ENCODE measurements around the gene RGL3. TPM values are rescaled to one million over a fixed set of nuclear protein-coding genes. Genes with fewer than 3 reads are reported as not detected.

The RGL3 gene
- total and polyA plus RNA-seq, 9 of the 15 experiments (the other 6 are each of a cell fraction or from before 2014, with no cell fraction given): 0.12 to 0.61 (median 0.32) TPM; not detected in 4

DNA sequence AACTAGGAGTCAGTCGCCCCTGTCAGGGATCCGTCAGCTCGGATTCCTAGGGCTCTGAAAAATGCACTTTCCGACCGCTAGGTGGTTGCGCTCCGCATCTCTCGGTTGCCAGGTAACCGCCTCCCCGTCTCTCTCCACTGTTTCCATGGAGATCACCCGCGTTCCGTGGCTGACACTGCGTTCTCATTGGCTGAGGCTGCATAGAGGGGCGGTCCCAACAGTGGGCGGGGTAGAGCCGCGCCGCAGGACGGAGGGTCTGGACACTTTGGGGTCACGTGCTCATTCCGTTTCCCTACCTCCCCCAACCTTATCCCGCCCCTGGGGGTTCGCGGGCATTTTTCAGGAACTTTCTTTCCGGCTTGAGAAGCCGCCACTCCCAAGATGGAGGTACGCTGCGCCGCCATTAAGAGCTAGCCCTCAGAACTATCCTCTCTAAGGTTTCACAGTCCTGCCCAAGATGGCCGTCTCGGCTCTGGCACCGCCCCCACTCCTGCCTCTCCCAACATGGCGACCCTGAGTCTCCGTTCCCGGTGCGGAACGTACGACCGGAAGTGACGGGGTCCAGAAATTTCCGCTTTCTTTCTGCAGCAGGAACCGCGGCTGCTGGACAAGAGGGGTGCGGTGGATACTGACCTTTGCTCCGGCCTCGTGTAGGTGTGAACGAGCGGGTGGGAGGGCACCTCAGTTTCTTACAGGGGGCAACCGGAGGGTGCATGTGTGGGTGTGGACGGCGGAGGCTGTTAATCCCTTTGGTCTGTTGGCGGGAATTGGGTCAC lies 16.1 kb upstream of the RGL3 start, which contains the start of the genes ODAD3 and PRKCSH (continued):
- TF ChIP-seq, protein P1, sequence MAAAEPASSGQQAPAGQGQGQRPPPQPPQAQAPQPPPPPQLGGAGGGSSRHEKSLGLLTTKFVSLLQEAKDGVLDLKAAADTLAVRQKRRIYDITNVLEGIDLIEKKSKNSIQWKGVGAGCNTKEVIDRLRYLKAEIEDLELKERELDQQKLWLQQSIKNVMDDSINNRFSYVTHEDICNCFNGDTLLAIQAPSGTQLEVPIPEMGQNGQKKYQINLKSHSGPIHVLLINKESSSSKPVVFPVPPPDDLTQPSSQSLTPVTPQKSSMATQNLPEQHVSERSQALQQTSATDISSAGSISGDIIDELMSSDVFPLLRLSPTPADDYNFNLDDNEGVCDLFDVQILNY (CRISPR knock-in tag; IDR thresholded peaks at IDR 0.05): no peak
- TF ChIP-seq FOXM1 (IDR thresholded peaks at IDR 0.05; ENCODE audit: low read depth) (no peak), FOXM1 (CRISPR knock-in tag; IDR thresholded peaks at IDR 0.05; ENCODE audit: low read depth) (no peak), ATF1 (CRISPR knock-in tag; IDR thresholded peaks at IDR 0.05) (no peak), ATF1 (tag; IDR thresholded peaks at IDR 0.05) (peak; percentile 96), THRAP3 (IDR thresholded peaks at IDR 0.05; ENCODE audit: borderline replicate concordance) (no peak), DMBX1 (CRISPR knock-in tag; IDR thresholded peaks at IDR 0.05; ENCODE audit: borderline replicate concordance) (peak; percentile 85; the same call in 1 of the 2 replicates), KAT8 (IDR thresholded peaks at IDR 0.05; ENCODE audit: low read depth) (peak; percentile 97), ELF1 (tag; IDR thresholded peaks at IDR 0.05) (peak; percentile 89), SNRNP70 (optimal IDR thresholded peaks at IDR 0.05; ENCODE audit: low read depth, low read length) (no peak), POLR3A (IDR thresholded peaks at IDR 0.05; ENCODE audit: borderline replicate concordance, extremely low read depth, insufficient read depth, insufficient read length) (no peak), ETV1 (tag; conservative IDR thresholded peaks at IDR 0.05; ENCODE audit: low read depth) (peak; percentile 90), SPI1 (IDR thresholded peaks at IDR 0.05; ENCODE audit: borderline replicate concordance, low read depth, low read length) (peak; percentile 14; the same call in 1 of the 2 replicates), ZNF444 (CRISPR knock-in tag; IDR thresholded peaks at IDR 0.05) (no peak), TSC22D4 (tag; IDR thresholded peaks at IDR 0.05) (no peak), TRIM24 (IDR thresholded peaks at IDR 0.05) (peak in 1 of 2 experiments; percentile 42; a peak in 1 of 4 replicates), ETV6 (IDR thresholded peaks at IDR 0.05; ENCODE audit: borderline replicate concordance in 1 of 2, low read depth in 2 of 2, low read length in 1 of 2) (no peak), ETV6 (CRISPR knock-in tag; IDR thresholded peaks at IDR 0.05; ENCODE audit: borderline replicate concordance) (no peak), NFRKB (IDR thresholded peaks at IDR 0.05; ENCODE audit: low read depth) (peak; percentile 55; the same call in 1 of the 2 replicates), ETS2 (tag; IDR thresholded peaks at IDR 0.05; ENCODE audit: borderline replicate concordance, poor library complexity, severe bottlenecking) (no peak), ZNF76 (CRISPR knock-in tag; IDR thresholded peaks at IDR 0.05; ENCODE audit: borderline replicate concordance) (no peak)
- TF ChIP-seq, protein P2, sequence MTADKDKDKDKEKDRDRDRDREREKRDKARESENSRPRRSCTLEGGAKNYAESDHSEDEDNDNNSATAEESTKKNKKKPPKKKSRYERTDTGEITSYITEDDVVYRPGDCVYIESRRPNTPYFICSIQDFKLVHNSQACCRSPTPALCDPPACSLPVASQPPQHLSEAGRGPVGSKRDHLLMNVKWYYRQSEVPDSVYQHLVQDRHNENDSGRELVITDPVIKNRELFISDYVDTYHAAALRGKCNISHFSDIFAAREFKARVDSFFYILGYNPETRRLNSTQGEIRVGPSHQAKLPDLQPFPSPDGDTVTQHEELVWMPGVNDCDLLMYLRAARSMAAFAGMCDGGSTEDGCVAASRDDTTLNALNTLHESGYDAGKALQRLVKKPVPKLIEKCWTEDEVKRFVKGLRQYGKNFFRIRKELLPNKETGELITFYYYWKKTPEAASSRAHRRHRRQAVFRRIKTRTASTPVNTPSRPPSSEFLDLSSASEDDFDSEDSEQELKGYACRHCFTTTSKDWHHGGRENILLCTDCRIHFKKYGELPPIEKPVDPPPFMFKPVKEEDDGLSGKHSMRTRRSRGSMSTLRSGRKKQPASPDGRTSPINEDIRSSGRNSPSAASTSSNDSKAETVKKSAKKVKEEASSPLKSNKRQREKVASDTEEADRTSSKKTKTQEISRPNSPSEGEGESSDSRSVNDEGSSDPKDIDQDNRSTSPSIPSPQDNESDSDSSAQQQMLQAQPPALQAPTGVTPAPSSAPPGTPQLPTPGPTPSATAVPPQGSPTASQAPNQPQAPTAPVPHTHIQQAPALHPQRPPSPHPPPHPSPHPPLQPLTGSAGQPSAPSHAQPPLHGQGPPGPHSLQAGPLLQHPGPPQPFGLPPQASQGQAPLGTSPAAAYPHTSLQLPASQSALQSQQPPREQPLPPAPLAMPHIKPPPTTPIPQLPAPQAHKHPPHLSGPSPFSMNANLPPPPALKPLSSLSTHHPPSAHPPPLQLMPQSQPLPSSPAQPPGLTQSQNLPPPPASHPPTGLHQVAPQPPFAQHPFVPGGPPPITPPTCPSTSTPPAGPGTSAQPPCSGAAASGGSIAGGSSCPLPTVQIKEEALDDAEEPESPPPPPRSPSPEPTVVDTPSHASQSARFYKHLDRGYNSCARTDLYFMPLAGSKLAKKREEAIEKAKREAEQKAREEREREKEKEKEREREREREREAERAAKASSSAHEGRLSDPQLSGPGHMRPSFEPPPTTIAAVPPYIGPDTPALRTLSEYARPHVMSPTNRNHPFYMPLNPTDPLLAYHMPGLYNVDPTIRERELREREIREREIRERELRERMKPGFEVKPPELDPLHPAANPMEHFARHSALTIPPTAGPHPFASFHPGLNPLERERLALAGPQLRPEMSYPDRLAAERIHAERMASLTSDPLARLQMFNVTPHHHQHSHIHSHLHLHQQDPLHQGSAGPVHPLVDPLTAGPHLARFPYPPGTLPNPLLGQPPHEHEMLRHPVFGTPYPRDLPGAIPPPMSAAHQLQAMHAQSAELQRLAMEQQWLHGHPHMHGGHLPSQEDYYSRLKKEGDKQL (CRISPR knock-in tag; IDR thresholded peaks at IDR 0.05; ENCODE audit: borderline replicate concordance): no peak
